Measurements from ENCODE around the gene SPOCK2.

The SPOCK2 gene

DNA sequence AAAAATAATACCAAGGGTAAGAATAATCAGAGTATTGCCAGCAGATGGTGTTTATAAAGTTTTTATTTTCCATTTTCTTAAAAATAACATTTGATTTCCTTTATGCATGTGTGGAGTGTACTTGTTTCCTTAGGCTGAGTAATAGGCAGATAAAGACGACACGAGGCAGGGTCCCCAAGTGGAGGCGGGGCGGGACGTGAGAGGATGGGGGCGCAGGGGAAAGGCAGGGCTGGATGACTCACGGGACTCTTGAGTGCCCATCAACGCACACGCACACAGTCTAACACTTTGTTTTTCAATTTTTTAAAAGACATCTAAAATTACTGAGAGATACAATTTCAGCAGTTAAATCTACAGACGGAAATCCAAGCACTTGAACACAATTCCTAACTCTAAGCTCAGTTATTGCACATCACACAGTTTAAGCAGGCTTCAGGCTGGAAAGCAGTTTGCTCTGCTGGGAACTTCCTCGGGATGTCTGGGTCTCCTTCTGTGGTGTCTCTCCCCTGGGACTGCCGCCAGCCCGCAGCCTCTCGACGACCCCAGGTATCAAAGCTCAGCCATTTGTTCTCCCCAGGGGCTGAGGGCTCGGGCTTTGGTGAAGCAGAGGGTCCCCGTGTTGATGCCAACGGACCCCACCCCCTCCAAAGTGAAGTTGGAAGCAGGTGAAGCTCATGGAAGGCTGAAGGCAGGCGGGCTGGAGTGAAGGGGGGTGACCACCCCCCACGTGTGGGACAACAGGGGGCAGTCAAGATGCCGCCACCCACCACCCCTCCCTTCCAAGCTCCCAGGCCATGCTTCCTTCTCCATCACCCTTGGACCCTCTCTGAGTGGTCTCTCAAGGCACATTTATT lies 29.1 kb downstream of the SPOCK2 start:
- DNase-seq = peak in 5 of 56 donors; percentile 25 to 42 (median 39)

GRCh38 chr10:72058347-72058898 lies 29.9 kb downstream of the SPOCK2 start:
- no peak for DNase-seq

- DNase-seq = peak in 6 of 56 donors; percentile 12 to 27 (median 20)
These were observed 31.2 kb downstream of the SPOCK2 start for GRCh38 chr10:72056932-72057751.

DNA sequence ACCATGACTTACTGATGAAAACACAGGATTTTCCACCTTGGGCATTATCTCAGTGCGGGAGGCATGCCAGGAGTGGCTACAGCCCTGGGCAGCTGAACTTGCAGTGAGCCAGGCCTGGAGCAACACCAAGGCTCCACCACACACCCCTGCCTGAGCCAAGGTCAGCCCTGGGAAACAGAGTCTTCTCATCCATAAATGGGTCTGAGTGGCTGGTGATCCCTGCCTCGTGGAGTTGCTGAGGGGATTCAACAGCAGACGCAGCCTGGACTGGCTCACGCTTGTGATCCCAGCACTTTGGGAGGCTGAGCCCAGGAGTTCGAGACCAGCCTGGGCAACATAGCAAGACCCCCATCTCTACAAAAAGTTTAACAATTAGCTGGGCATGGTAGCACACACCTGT lies 32.2 kb downstream of the SPOCK2 start:
- DNase-seq = peak in 1 of 56 donors; percentile 33

DNA sequence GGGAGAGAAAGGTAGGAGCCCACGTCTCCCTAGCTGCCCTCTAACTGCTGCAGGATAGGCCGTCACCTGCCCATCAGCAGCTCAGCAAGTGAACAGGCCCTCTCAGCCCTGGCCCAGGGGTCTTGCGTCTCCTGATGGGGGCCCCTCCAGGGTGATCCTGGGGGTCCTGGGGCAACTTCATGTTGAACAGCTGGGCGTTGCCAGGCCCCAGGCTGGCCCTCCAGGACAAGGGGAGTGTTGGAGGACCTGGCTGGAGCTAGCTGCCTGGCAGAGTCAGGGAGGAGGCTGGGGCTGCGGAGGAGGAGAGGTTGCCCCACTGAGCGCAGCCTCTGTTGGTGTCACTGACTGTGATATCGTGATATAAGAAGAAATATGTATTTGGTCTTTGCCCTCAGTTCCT lies 34.7 kb downstream of the SPOCK2 start:
- no peak for DNase-seq

GRCh38 chr10:72050873-72051272 lies 37.5 kb downstream of the SPOCK2 start:
- DNase-seq = no peak

GRCh38 chr10:72049969-72050781 lies 38.2 kb downstream of the SPOCK2 start:
- DNase-seq = no peak

DNA sequence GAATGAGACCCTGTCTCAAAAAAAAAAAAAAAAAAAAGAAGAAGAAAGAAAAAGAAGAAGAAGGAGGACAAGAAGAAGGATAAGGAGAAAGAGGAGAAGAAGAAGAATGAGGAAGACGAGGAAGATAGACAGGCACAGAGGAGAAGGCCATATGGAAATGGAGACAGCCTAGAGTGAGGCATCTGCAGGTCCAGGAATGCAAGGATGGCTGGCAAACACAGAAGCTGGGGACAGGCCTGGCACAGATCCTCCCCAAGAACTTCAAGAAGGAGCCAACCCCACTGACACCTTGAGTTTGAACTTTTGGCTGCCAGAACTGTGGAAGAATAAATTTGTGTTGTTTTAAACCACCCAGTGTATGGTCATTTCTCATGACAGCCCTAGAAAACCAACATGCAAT lies 38.9 kb downstream of the SPOCK2 start:
- DNase-seq = no peak

GRCh38 chr10:72048450-72049124 lies 39.8 kb downstream of the SPOCK2 start:
- DNase-seq = peak; percentile 47 to 97 (median 85)

DNA sequence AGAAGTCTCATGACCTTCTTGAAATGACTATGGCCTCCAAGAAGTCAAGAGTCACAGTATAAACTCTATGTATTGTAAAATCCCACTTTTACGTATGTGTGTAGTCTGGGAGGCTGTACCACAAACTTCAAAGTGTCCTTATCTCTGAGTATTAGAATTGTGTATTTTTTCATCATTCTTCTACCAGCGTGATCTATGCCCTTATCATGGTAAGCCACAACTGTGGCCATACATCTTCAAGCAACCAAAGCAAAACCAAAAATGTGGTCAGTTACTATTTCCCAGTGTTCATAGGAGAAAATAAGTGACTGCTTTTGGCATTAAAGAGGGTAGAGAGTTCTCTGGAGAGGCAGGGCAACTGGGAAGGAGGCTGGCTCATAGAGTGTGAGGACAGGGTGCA lies 42.8 kb downstream of the SPOCK2 start:
- DNase-seq = no peak

- peak in 55 of 56 donors; percentile 27 to 95 (median 83) for DNase-seq
These were observed 43.8 kb downstream of the SPOCK2 start for GRCh38 chr10:72044417-72045041.

DNA sequence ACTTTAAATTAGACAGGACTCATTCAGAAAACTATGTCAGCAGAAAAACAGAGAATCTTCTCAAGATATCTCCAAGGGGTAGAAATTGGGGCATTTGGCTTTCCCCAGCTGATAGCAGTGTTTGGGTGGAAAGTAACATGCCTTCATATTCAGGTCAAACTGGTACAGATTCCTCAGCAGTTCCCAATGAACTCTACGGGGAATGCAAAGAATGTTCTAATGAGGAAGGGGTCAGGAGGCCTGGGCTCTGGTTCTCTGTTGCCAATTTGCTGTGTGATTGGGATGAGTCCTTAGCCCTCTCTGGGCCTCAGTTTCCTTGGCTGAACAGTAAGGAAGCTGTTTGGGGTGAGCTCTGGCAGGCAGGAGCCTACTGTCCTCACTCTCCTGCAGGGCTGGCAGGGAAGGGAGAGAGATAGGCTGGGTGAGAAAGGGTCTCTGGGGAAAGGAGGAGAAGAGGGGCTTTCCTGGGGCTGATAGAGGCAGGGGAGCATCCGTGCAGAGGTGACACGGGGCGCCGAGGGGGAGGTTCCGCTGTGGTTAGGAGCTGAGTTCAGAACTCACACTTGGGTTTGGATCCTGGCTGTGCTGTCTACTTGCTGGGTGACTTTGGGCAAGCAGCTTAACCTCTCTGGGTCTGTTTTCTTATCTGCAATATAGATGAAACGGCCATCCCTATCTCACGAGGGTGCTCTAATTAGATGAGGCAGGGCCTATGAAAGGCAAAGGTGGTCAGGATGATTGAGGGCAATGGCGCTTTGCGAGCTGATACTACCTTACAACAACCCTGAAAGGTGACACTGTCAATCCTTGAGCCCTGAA lies 45.1 kb downstream of the SPOCK2 start:
- DNase-seq = no peak

GRCh38 chr10:72041491-72041890 lies 46.9 kb downstream of the SPOCK2 start:
- no peak for DNase-seq

- DNase-seq = no peak
These were observed 49.0 kb downstream of the SPOCK2 start for GRCh38 chr10:72039377-72039776.

DNA sequence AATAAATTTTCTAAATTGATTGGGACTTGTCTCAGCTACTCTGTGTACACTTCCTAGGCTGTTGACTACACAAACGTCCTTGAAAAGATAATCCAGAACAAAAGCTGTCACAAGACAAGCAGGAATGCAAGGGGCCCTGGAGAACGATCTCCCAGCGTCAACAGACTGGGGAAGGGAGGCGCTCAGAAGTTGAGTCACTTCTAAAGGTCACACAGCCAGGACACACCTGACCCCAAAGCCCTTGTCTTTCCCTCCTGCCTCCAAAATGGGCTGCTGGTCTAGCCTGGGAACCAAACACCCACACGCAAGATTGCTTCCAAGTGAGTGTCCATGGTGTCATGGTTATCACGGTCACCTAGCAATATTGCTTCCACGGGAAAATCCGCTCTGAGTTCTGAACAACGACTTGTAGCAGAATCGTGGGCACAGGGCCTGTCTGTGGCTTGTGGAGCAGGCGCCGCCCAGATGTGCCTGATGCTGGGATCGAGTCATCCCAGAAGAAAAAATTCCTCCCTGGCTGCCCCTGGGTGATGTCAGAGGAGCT lies 49.8 kb downstream of the SPOCK2 start:
- DNase-seq = no peak

DNA sequence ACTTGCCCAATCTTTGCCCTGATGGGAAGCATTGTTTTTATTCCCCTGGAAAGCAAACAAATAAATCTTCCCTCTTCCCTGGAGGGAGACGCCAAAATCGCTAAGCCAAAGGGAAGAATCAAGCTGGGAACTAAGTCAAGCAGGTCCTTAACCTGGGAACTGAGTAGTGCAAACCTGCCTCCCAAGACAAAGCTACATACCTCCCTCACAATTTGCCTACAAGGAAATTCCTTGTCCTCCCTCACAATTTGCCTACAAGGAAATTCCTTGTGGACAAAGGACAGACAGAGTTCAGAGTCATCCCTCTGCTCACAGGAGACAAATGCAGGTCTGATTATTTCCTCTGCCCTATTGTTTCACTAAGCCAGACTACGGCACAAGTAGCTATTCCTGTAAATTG lies 50.5 kb downstream of the SPOCK2 start:
- no peak for DNase-seq

DNA sequence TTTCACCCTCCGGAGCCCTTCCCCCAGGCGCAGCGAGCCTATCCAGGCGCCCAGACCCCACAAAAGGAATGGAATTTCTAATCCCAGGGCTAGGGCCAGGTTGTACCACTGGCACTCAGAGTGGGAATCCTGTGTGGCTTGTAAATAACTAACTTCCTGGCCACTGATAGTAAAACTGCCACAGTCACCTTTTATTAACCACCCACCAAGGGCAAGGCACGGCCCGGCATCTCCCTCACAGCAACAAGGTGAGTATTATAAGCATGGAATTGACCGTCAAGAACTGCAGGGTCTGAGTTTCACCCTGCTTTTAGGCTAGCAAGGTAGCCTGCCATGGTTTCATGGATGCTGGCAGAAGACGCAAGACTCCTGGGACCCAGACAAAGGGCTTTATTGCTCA lies 51.1 kb downstream of the SPOCK2 start:
- no peak for DNase-seq

- DNase-seq = no peak
These were observed 53.0 kb downstream of the SPOCK2 start for GRCh38 chr10:72035252-72035887.
